Activated T-cell treated with anti-CD3 and anti-CD28 coated beads for 48 hours (primary cell): ENCODE data around the gene AGAP1.

ENCODE experiments used
- DNase-seq: peaks from one replicate; pipeline ENCODE4 v3.0.0-alpha.2; 2020; ENCODE audit warnings: low read depth

Gene AGAP1

GRCh38 chr2:236001166-236001828, 507.5 kb downstream of the AGAP1 start:
- no peak for DNase-seq

- DNase-seq: no peak
These were observed 508.0 kb downstream of the AGAP1 start for GRCh38 chr2:236001854-236002253.

GRCh38 chr2:236008006-236008405, 514.2 kb downstream of the AGAP1 start:
- no peak for DNase-seq

GRCh38 chr2:236008857-236009256, 515.0 kb downstream of the AGAP1 start:
- no peak for DNase-seq

GRCh38 chr2:236010920-236011685, 517.3 kb downstream of the AGAP1 start:
- DNase-seq: no peak

GRCh38 chr2:236012155-236012554, 518.3 kb downstream of the AGAP1 start:
- DNase-seq: no peak

- no peak for DNase-seq
These were observed 520.7 kb downstream of the AGAP1 start for GRCh38 chr2:236014408-236015131.

GRCh38 chr2:236015171-236015570, 521.3 kb downstream of the AGAP1 start:
- no peak for DNase-seq

GRCh38 chr2:236016496-236016895, 522.7 kb downstream of the AGAP1 start:
- no peak for DNase-seq

- DNase-seq: no peak
These were observed 523.6 kb downstream of the AGAP1 start for GRCh38 chr2:236017446-236017845.

- DNase-seq: no peak
These were observed 525.6 kb downstream of the AGAP1 start for GRCh38 chr2:236019434-236019833.

GRCh38 chr2:236021499-236022057, 527.7 kb downstream of the AGAP1 start:
- DNase-seq: no peak

- no peak for DNase-seq
These were observed 528.3 kb downstream of the AGAP1 start for GRCh38 chr2:236022128-236022527.

- no peak for DNase-seq
These were observed 532.0 kb downstream of the AGAP1 start for GRCh38 chr2:236025892-236026291.

GRCh38 chr2:236026841-236027240, 533.0 kb downstream of the AGAP1 start:
- DNase-seq: no peak

- no peak for DNase-seq
These were observed 534.2 kb downstream of the AGAP1 start for GRCh38 chr2:236028066-236028465.

GRCh38 chr2:236033462-236033861, 539.6 kb downstream of the AGAP1 start:
- no peak for DNase-seq

- no peak for DNase-seq
These were observed 541.1 kb downstream of the AGAP1 start for GRCh38 chr2:236034974-236035373.

- no peak for DNase-seq
These were observed 542.2 kb downstream of the AGAP1 start for GRCh38 chr2:236036045-236036444.

- DNase-seq: no peak
These were observed 544.3 kb downstream of the AGAP1 start for GRCh38 chr2:236038096-236038495.

GRCh38 chr2:236040600-236041328, 546.9 kb downstream of the AGAP1 start:
- no peak for DNase-seq

- DNase-seq: no peak
These were observed 547.8 kb downstream of the AGAP1 start for GRCh38 chr2:236041616-236042015.
